Astrocyte (in vitro differentiated cells and primary cell): ENCODE measurements around the gene EPB41L4B.

Experiments
- CTCF ChIP-seq: IDR thresholded peaks from 2 replicates; pipeline ENCODE4 v1.5.1; 2011; ENCODE audit warnings: low read depth, mild to moderate bottlenecking, inconsistent platforms, low read length, moderate library complexity; ENCODE audit not compliant: insufficient read depth
- EZH2 ChIP-seq: IDR thresholded peaks from 2 replicates; pipeline ENCODE4 v1.6.1; 2012; ENCODE audit warnings: mild to moderate bottlenecking, low read length, inconsistent platforms; ENCODE audit not compliant: insufficient read depth

DNA sequence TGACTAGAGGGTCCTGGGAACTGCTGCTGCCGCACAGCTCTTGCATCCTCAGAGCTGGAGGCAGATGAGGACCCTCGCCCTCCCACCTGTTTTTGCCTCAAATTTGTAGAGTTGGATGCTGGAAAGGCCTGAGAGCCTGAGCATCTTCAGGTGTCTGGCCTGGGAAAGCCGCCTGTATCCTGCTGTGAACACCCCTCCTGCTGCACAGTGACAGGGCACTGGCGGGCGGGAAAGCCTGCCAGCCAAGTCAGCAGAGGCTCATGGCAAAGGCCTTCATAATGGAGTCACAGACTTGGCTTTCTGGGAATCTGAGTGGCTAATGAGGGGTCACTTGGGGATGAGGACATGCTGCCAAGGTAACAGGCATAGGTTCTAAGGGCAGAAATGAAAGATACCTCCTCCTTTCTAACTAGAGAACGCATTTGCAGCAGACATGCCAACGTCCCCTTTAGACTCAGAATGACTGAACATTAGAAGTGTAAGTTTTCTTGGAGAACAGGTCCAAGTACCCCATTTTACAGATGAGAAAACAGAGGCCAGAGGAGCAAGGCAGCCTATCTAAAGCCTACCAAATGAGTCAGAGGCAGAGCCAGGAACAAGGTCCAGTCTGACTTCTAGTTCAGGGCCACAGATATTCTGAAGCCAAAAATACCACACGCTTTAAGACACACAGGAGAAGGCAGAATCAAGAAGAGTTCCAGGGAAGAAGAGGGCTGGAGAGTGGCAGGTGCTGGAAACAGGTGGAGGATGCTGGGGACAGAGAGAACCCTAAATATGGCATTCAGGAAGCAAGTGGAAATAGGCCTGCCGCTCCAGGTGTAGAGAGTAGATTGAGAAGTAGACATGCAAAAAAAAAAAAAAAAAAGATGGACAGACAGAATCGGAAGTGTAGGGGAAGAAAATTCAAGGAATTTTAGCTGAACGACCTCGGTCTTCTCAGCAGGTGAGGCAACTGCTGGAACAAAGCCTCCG, 44.1 kb downstream of the EPB41L4B start:
- TF ChIP-seq CTCF (no peak), EZH2 (no peak)
